HEK293 (cell line): ENCODE measurements around the gene TANC1.

Source experiments
- CTCF ChIP-seq: fragments of 450-650 bp; formaldehyde crosslinking; IDR thresholded peaks from 2 replicates; pipeline ENCODE4 v1.5.1; 2016; ENCODE audit warnings: missing biosample characterization, missing genetic modification characterization
- KLF1 ChIP-seq: fragments of 450-650 bp; formaldehyde crosslinking; IDR thresholded peaks from 2 replicates; pipeline ENCODE4 v1.5.1; 2016; ENCODE audit warnings: missing biosample characterization, missing genetic modification characterization
- KLF9 ChIP-seq: fragments of 450-650 bp; formaldehyde crosslinking; IDR thresholded peaks from 2 replicates; pipeline ENCODE4 v1.5.1; 2016; ENCODE audit warnings: missing biosample characterization, missing genetic modification characterization, low read depth
- ZNF155 ChIP-seq: fragments of 450-650 bp; formaldehyde crosslinking; IDR thresholded peaks from 2 replicates; pipeline ENCODE4 v1.5.1; 2016; ENCODE audit warnings: missing biosample characterization, missing genetic modification characterization
- TF ChIP-seq, protein P1 (sequence below): fragments of 450-650 bp; formaldehyde crosslinking; IDR thresholded peaks from 2 replicates; pipeline ENCODE4 v1.5.1; 2016; ENCODE audit warnings: missing biosample characterization, missing genetic modification characterization
- TF ChIP-seq, protein P2 (sequence below): fragments of 450-650 bp; formaldehyde crosslinking; IDR thresholded peaks from 2 replicates; pipeline ENCODE4 v1.5.1; 2016; ENCODE audit warnings: missing biosample characterization, missing genetic modification characterization

DNA sequence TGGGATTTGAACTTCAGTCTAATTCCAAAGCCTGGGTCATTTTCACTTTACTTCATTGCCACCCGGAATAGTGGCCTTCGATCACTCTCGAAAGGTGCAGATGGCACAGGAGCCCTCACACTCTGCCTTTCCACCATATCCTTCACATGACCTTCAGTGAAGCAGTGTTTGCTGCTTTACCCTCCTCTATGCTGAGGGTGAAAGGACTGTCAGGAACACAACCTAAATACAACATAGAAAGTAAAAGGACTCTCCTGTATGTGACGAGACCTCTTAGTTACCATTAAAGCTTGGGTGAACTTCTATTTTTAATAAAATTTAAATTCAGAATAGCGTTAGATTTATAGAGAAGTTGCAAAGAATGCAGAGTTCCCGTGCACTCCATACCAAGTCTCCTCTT is 148.5 kb downstream of the TANC1 start:
- TF ChIP-seq CTCF = no peak
- TF ChIP-seq, protein P1, sequence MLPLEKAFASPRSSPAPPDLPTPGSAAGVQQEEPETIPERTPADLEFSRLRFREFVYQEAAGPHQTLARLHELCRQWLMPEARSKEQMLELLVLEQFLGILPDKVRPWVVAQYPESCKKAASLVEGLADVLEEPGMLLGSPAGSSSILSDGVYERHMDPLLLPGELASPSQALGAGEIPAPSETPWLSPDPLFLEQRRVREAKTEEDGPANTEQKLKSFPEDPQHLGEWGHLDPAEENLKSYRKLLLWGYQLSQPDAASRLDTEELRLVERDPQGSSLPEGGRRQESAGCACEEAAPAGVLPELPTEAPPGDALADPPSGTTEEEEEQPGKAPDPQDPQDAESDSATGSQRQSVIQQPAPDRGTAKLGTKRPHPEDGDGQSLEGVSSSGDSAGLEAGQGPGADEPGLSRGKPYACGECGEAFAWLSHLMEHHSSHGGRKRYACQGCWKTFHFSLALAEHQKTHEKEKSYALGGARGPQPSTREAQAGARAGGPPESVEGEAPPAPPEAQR (tag by site-specific recombination) = no peak
- TF ChIP-seq KLF9 (tag by site-specific recombination) = no peak
- TF ChIP-seq, protein P2, sequence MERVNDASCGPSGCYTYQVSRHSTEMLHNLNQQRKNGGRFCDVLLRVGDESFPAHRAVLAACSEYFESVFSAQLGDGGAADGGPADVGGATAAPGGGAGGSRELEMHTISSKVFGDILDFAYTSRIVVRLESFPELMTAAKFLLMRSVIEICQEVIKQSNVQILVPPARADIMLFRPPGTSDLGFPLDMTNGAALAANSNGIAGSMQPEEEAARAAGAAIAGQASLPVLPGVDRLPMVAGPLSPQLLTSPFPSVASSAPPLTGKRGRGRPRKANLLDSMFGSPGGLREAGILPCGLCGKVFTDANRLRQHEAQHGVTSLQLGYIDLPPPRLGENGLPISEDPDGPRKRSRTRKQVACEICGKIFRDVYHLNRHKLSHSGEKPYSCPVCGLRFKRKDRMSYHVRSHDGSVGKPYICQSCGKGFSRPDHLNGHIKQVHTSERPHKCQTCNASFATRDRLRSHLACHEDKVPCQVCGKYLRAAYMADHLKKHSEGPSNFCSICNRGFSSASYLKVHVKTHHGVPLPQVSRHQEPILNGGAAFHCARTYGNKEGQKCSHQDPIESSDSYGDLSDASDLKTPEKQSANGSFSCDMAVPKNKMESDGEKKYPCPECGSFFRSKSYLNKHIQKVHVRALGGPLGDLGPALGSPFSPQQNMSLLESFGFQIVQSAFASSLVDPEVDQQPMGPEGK (tag by site-specific recombination) = no peak
- TF ChIP-seq KLF1 (tag by site-specific recombination) = no peak
- no peak for TF ChIP-seq ZNF155 (tag by site-specific recombination)
